Measurements from ENCODE around the gene SLC7A8.

Gene SLC7A8

DNA sequence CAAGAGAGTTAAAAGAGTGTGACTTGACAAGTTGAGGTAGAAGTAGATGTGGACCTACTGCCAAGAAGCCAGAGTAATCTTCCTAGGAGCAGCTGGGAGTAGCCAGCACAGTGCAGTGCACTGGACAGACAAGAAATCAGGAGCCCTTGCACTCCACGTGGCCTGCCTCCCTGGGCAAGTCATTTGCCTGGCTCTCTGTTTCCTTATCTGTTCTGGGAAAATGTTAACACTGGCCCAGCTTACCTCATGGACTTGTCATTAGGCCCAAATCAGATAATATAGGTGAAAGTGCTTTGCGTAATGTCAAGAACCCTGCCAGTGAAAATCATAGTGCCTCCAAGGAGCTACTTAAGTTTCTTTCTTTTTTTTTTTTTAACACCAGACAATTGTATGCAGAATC, 19.2 kb downstream of the SLC7A8 start:
- peaks cover 3 to 5% of the 10 kb centered on the region in 2 experiments for H3K27me3 ChIP-seq (ENCODE audit: control insufficient read depth in 1 of 2, insufficient read depth in 1 of 2, low read length in 2 of 2)
- 85% methylated on average over 2 of the region's 2 CpGs for WGBS
- H3K36me3 ChIP-seq (ENCODE audit: control insufficient read depth in 1 of 2, insufficient read depth in 2 of 2, low read depth in 1 of 2, low read length in 2 of 2): peaks cover 0 to 19% of the 10 kb centered on the region in 2 experiments
- no peak overlapping the region for H3K18ac ChIP-seq (ENCODE audit: low read depth in 1 of 2, low read length in 2 of 2)
- H3K23ac ChIP-seq (ENCODE audit: low read length in 2 of 2): no peak overlapping the region
- no peaks in the 10 kb centered on the region for H3K9me3 ChIP-seq (ENCODE audit: control insufficient read depth, low read length)
- H2AK5ac ChIP-seq (ENCODE audit: low read length, severe bottlenecking): no peak overlapping the region
- no peak overlapping the region for H2AFZ ChIP-seq (ENCODE audit: low read depth, low read length)
- H3K4me1 ChIP-seq (ENCODE audit: control insufficient read depth, insufficient read depth, low read depth, low read length): peaks cover 12% of the 10 kb centered on the region
- no peak overlapping the region for H2BK15ac ChIP-seq (ENCODE audit: low read depth, poor library complexity, severe bottlenecking)
- no peak overlapping the region for H3K4me3 ChIP-seq (ENCODE audit: insufficient read depth in 1 of 2, low read depth in 1 of 2, low read length in 2 of 2)
- no peak overlapping the region for H2BK12ac ChIP-seq (ENCODE audit: low read length in 2 of 2)
- no peak for DNase-seq
- H3K4me2 ChIP-seq (ENCODE audit: low read length, poor library complexity, severe bottlenecking): no peak overlapping the region
- H3K14ac ChIP-seq (ENCODE audit: low read length in 2 of 2): no peak overlapping the region
- no peak overlapping the region for H3K27ac ChIP-seq (ENCODE audit: low read length, poor library complexity, severe bottlenecking)
- no peak overlapping the region for H3K9ac ChIP-seq (ENCODE audit: low read length)
- H3K4ac ChIP-seq (ENCODE audit: low read depth in 1 of 2, low read length in 2 of 2): no peak overlapping the region
- no peak overlapping the region for H2BK5ac ChIP-seq (ENCODE audit: low read depth, low read length, poor library complexity, severe bottlenecking)
- no peak overlapping the region for H2BK120ac ChIP-seq (ENCODE audit: low read depth, low read length)
- H4K91ac ChIP-seq (ENCODE audit: low read length): no peak overlapping the region
- H4K8ac ChIP-seq (ENCODE audit: low read length): no peak overlapping the region
- no peaks in the 10 kb centered on the region for H3K79me1 ChIP-seq (replicated peaks; ENCODE audit: low read length, poor library complexity, severe bottlenecking)

DNA sequence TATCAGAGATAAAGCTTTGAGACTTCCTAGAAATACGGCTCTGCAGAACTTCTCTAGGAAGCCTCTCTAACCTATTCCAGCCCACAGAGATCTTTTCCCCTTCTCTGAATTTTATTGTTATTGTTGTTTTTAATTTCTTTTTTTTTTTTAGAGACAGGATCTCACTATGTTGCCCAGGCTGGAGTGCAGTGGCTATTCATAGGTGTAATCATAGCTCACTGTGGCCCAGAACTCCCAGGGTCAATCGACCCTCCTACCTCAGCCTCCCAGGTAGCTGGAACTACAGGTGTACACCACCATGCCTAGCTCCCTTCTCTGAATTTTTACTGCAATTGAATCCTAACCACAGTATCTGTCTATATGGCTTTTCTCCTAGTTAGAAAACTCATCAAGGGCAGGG, 19.6 kb downstream of the SLC7A8 start:
- Histone ChIP-seq H3K36me3 (ENCODE audit: control insufficient read depth in 1 of 2, insufficient read depth in 2 of 2, low read depth in 1 of 2, low read length in 2 of 2) (peaks cover 0 to 19% of the 10 kb centered on the region in 2 experiments), H3K14ac (ENCODE audit: low read length in 2 of 2) (no peak overlapping the region), H2BK120ac (ENCODE audit: low read depth, low read length) (no peak overlapping the region), H3K23ac (ENCODE audit: low read length in 2 of 2) (no peak overlapping the region), H3K9me3 (ENCODE audit: control insufficient read depth, low read length) (no peaks in the 10 kb centered on the region), H3K18ac (ENCODE audit: low read depth in 1 of 2, low read length in 2 of 2) (no peak overlapping the region), H3K4me1 (ENCODE audit: control insufficient read depth, insufficient read depth, low read depth, low read length) (peaks cover 12% of the 10 kb centered on the region), H3K27ac (ENCODE audit: low read length, poor library complexity, severe bottlenecking) (no peak overlapping the region), H3K4me2 (ENCODE audit: low read length, poor library complexity, severe bottlenecking) (no peak overlapping the region), H2AK5ac (ENCODE audit: low read length, severe bottlenecking) (no peak overlapping the region), H3K79me1 (replicated peaks; ENCODE audit: low read length, poor library complexity, severe bottlenecking) (no peaks in the 10 kb centered on the region), H4K91ac (ENCODE audit: low read length) (no peak overlapping the region), H2BK15ac (ENCODE audit: low read depth, poor library complexity, severe bottlenecking) (no peak overlapping the region), H3K4me3 (ENCODE audit: insufficient read depth in 1 of 2, low read depth in 1 of 2, low read length in 2 of 2) (no peak overlapping the region), H3K4ac (ENCODE audit: low read depth in 1 of 2, low read length in 2 of 2) (no peak overlapping the region), H2BK12ac (ENCODE audit: low read length in 2 of 2) (no peak overlapping the region), H3K27me3 (ENCODE audit: control insufficient read depth in 1 of 2, insufficient read depth in 1 of 2, low read length in 2 of 2) (peaks cover 3 to 5% of the 10 kb centered on the region in 2 experiments), H2BK5ac (ENCODE audit: low read depth, low read length, poor library complexity, severe bottlenecking) (no peak overlapping the region), H4K8ac (ENCODE audit: low read length) (no peak overlapping the region), H3K9ac (ENCODE audit: low read length) (no peak overlapping the region), H2AFZ (ENCODE audit: low read depth, low read length) (no peak overlapping the region)
- DNase-seq: no peak
- 92% methylated on average over 1 of the region's 2 CpGs for WGBS

DNA sequence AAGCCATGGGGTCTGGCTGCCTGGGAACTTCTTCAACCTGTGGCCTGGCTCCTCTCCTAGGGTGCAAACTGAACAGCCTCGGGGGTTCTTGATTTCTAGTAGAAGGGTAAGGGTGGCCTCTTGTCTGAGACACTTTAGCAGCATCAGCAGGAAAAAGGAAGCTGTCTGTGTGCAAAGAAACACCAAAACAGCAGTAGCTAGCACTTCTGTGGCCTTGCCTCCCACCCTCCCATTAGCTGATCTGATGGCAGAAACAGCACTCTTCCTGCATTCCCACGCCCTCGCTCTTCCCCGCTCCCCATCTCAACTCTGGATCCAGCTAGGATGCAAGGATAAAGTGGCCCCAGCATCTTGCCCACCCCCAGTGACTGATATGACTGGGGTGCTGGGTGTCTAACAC, 20.7 kb downstream of the SLC7A8 start:
- Histone ChIP-seq H2BK120ac (ENCODE audit: low read depth, low read length) (no peak overlapping the region), H2BK5ac (ENCODE audit: low read depth, low read length, poor library complexity, severe bottlenecking) (no peak overlapping the region), H3K9ac (ENCODE audit: low read length) (no peak overlapping the region), H2AFZ (ENCODE audit: low read depth, low read length) (no peak overlapping the region), H4K8ac (ENCODE audit: low read length) (no peak overlapping the region), H4K91ac (ENCODE audit: low read length) (no peak overlapping the region), H3K4me2 (ENCODE audit: low read length, poor library complexity, severe bottlenecking) (no peak overlapping the region), H3K79me1 (replicated peaks; ENCODE audit: low read length, poor library complexity, severe bottlenecking) (no peaks in the 10 kb centered on the region), H3K27me3 (ENCODE audit: control insufficient read depth in 1 of 2, insufficient read depth in 1 of 2, low read length in 2 of 2) (peaks cover 0 to 5% of the 10 kb centered on the region in 2 experiments), H3K27ac (ENCODE audit: low read length, poor library complexity, severe bottlenecking) (no peak overlapping the region), H3K9me3 (ENCODE audit: control insufficient read depth, low read length) (no peaks in the 10 kb centered on the region), H3K23ac (ENCODE audit: low read length in 2 of 2) (no peak overlapping the region), H3K4me3 (ENCODE audit: insufficient read depth in 1 of 2, low read depth in 1 of 2, low read length in 2 of 2) (no peak overlapping the region), H3K18ac (ENCODE audit: low read depth in 1 of 2, low read length in 2 of 2) (no peak overlapping the region), H3K14ac (ENCODE audit: low read length in 2 of 2) (no peak overlapping the region), H2BK15ac (ENCODE audit: low read depth, poor library complexity, severe bottlenecking) (no peak overlapping the region), H2BK12ac (ENCODE audit: low read length in 2 of 2) (peak overlapping the region in 1 of 2 experiments; percentile 26), H3K4me1 (ENCODE audit: control insufficient read depth, insufficient read depth, low read depth, low read length) (peaks cover 12% of the 10 kb centered on the region), H2AK5ac (ENCODE audit: low read length, severe bottlenecking) (no peak overlapping the region), H3K4ac (ENCODE audit: low read depth in 1 of 2, low read length in 2 of 2) (peak overlapping the region in 1 of 2 experiments; percentile 17), H3K36me3 (ENCODE audit: control insufficient read depth in 1 of 2, insufficient read depth in 2 of 2, low read depth in 1 of 2, low read length in 2 of 2) (peaks cover 0 to 19% of the 10 kb centered on the region in 2 experiments)
- no peak for DNase-seq
- WGBS: 94% methylated on average over 4 of the region's 4 CpGs

DNA sequence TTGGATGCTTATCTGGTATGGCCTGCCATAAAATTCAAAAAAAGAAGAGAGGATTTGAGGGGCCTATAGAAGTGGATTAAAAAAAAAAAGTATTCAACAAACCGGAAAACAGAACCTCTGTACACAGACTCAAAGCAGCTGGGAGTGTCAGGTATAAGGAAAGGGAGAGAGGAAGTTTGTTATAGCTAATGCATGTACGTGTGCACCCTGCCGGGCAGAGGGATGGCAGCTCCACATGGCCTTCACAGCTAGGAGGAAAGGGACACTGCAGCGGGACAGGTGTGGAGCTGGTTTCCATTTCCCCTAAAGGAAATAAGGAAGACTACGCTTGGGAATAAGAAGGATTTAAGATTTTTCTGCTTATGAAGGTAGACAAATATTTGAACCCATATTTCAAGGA, 21.5 kb downstream of the SLC7A8 start:
- H2AK5ac ChIP-seq (ENCODE audit: low read length, severe bottlenecking): no peak overlapping the region
- no peak overlapping the region for H4K91ac ChIP-seq (ENCODE audit: low read length)
- no peak overlapping the region for H4K8ac ChIP-seq (ENCODE audit: low read length)
- no peak overlapping the region for H3K4me2 ChIP-seq (ENCODE audit: low read length, poor library complexity, severe bottlenecking)
- H3K9me3 ChIP-seq (ENCODE audit: control insufficient read depth, low read length): no peaks in the 10 kb centered on the region
- no peak overlapping the region for H3K18ac ChIP-seq (ENCODE audit: low read depth in 1 of 2, low read length in 2 of 2)
- H3K4me1 ChIP-seq (ENCODE audit: control insufficient read depth, insufficient read depth, low read depth, low read length): peaks cover 8% of the 10 kb centered on the region
- H3K27me3 ChIP-seq (ENCODE audit: control insufficient read depth in 1 of 2, insufficient read depth in 1 of 2, low read length in 2 of 2): peaks cover 0 to 5% of the 10 kb centered on the region in 2 experiments
- no peak overlapping the region for H3K9ac ChIP-seq (ENCODE audit: low read length)
- no peak overlapping the region for H3K27ac ChIP-seq (ENCODE audit: low read length, poor library complexity, severe bottlenecking)
- H3K79me1 ChIP-seq (replicated peaks; ENCODE audit: low read length, poor library complexity, severe bottlenecking): no peaks in the 10 kb centered on the region
- no peak overlapping the region for H2BK120ac ChIP-seq (ENCODE audit: low read depth, low read length)
- no peak overlapping the region for H3K14ac ChIP-seq (ENCODE audit: low read length in 2 of 2)
- H3K4ac ChIP-seq (ENCODE audit: low read depth in 1 of 2, low read length in 2 of 2): no peak overlapping the region
- no peak overlapping the region for H3K23ac ChIP-seq (ENCODE audit: low read length in 2 of 2)
- no peak overlapping the region for H3K4me3 ChIP-seq (ENCODE audit: insufficient read depth in 1 of 2, low read depth in 1 of 2, low read length in 2 of 2)
- H2AFZ ChIP-seq (ENCODE audit: low read depth, low read length): no peak overlapping the region
- H2BK5ac ChIP-seq (ENCODE audit: low read depth, low read length, poor library complexity, severe bottlenecking): no peak overlapping the region
- H2BK12ac ChIP-seq (ENCODE audit: low read length in 2 of 2): no peak overlapping the region
- H2BK15ac ChIP-seq (ENCODE audit: low read depth, poor library complexity, severe bottlenecking): no peak overlapping the region
- 90% methylated on average over 5 of the region's 5 CpGs for WGBS
- peaks cover 0 to 20% of the 10 kb centered on the region in 2 experiments for H3K36me3 ChIP-seq (ENCODE audit: control insufficient read depth in 1 of 2, insufficient read depth in 2 of 2, low read depth in 1 of 2, low read length in 2 of 2)
- no peak for DNase-seq

Measured in mesenchymal stem cell (in vitro differentiated cells and primary cell).